ENCODE data around the gene ZNF576. TPM values are rescaled to one million over a fixed set of nuclear protein-coding genes. Genes with fewer than 3 reads are reported as not detected.

ZNF576 gene
- total and polyA plus RNA-seq, 2 experiments from 2014 or later, result 5.9 to 16.9 TPM

- Mint-ChIP-seq H3K4me1 (peaks cover 9% of the 10 kb centered on the region), H3K27ac (no peak overlapping the region), H3K36me3 (ENCODE audit: low read depth) (peaks cover 54% of the 10 kb centered on the region), H3K9me3 (no peaks in the 10 kb centered on the region), H3K27me3 (ENCODE audit: insufficient read depth, low read depth, poor library complexity) (peaks cover 4% of the 10 kb centered on the region), H3K4me3 (no peak overlapping the region)
- Histone ChIP-seq H2AFZ (no peak overlapping the region), H3K9me2 (ENCODE audit: insufficient read depth) (no peaks in the 10 kb centered on the region), H3K4me1 (ENCODE audit: insufficient read depth) (peaks cover 4% of the 10 kb centered on the region; the same call in 1 of the 2 replicates), H3K4me2 (no peak overlapping the region), H3K36me3 (ENCODE audit: insufficient read depth) (no peaks in the 10 kb centered on the region; the same call in 1 of the 2 replicates), H3K27ac (ENCODE audit: low read depth) (no peak overlapping the region), H3K79me2 (replicated peaks; ENCODE audit: insufficient read depth) (no peaks in the 10 kb centered on the region), H3K4me3 (no peak overlapping the region), H3K27me3 (ENCODE audit: insufficient read depth) (no peaks in the 10 kb centered on the region), H3F3A (replicated peaks; ENCODE audit: low read depth) (no peaks in the 10 kb centered on the region), H4K20me1 (replicated peaks; ENCODE audit: insufficient read depth) (no peaks in the 10 kb centered on the region)
- ATAC-seq (no peak), DNase-seq (ENCODE audit: low spot score) (no peak)
- TF ChIP-seq EZH2phosphoT487 (IDR thresholded peaks at IDR 0.05; ENCODE audit: unreplicated experiment) (no peak), JUNB (IDR thresholded peaks at IDR 0.05; ENCODE audit: unreplicated experiment) (no peak), CTCF (conservative IDR thresholded peaks at IDR 0.05; ENCODE audit: low read depth in 2 of 2) (no peak)
These were observed 44.3 kb upstream of the ZNF576 start for GRCh38 chr19:43552198-43552450.

GRCh38 chr19:43552616-43553015 lies 43.8 kb upstream of the ZNF576 start:
- peaks cover 4% of the 10 kb centered on the region for H3K27me3 Mint-ChIP-seq (ENCODE audit: insufficient read depth, low read depth, poor library complexity)
- no peak overlapping the region for H3K27ac ChIP-seq (ENCODE audit: low read depth)
- no peak overlapping the region for H3K27ac Mint-ChIP-seq
- H3K4me3 Mint-ChIP-seq, result no peak overlapping the region
- DNase-seq (ENCODE audit: low spot score) (no peak), ATAC-seq (no peak)
- H3K9me2 ChIP-seq (ENCODE audit: insufficient read depth), result no peaks in the 10 kb centered on the region
- H2AFZ ChIP-seq, result no peak overlapping the region
- H3K27me3 ChIP-seq (ENCODE audit: insufficient read depth), result no peaks in the 10 kb centered on the region
- H3K79me2 ChIP-seq (replicated peaks; ENCODE audit: insufficient read depth), result no peaks in the 10 kb centered on the region
- H3K4me1 ChIP-seq (ENCODE audit: insufficient read depth), result peaks cover 4% of the 10 kb centered on the region; the same call in 1 of the 2 replicates
- peaks cover 52% of the 10 kb centered on the region for H3K36me3 Mint-ChIP-seq (ENCODE audit: low read depth)
- peaks cover 9% of the 10 kb centered on the region for H3K4me1 Mint-ChIP-seq
- H3K36me3 ChIP-seq (ENCODE audit: insufficient read depth), result no peaks in the 10 kb centered on the region; the same call in 1 of the 2 replicates
- no peaks in the 10 kb centered on the region for H3K9me3 Mint-ChIP-seq
- TF ChIP-seq EZH2 (IDR thresholded peaks at IDR 0.05; ENCODE audit: low read depth, unreplicated experiment) (no peak), EZH2phosphoT487 (IDR thresholded peaks at IDR 0.05; ENCODE audit: unreplicated experiment) (no peak), ZNF462 (CRISPR knock-in tag; IDR thresholded peaks at IDR 0.05) (no peak), ZNF114 (CRISPR knock-in tag; IDR thresholded peaks at IDR 0.05) (no peak), CREB1 (CRISPR knock-in tag; IDR thresholded peaks at IDR 0.05; ENCODE audit: low read depth) (no peak), REST (IDR thresholded peaks at IDR 0.05; ENCODE audit: unreplicated experiment) (no peak)
- H4K20me1 ChIP-seq (replicated peaks; ENCODE audit: insufficient read depth), result no peaks in the 10 kb centered on the region
- H3F3A ChIP-seq (replicated peaks; ENCODE audit: low read depth), result no peaks in the 10 kb centered on the region
- H3K4me3 ChIP-seq, result no peak overlapping the region
- no peak overlapping the region for H3K4me2 ChIP-seq

Data from GM23338 (cell line).